ENCODE measurements around the gene SKAP1. TPM values are rescaled to one million over a fixed set of nuclear protein-coding genes. Genes with fewer than 3 reads are reported as not detected.

SKAP1 gene
- total and polyA plus RNA-seq, 2 of the 13 experiments (the other 11 are each of a cell fraction or from before 2014, with no cell fraction given) = 0.21 TPM; not detected in 1

DNA sequence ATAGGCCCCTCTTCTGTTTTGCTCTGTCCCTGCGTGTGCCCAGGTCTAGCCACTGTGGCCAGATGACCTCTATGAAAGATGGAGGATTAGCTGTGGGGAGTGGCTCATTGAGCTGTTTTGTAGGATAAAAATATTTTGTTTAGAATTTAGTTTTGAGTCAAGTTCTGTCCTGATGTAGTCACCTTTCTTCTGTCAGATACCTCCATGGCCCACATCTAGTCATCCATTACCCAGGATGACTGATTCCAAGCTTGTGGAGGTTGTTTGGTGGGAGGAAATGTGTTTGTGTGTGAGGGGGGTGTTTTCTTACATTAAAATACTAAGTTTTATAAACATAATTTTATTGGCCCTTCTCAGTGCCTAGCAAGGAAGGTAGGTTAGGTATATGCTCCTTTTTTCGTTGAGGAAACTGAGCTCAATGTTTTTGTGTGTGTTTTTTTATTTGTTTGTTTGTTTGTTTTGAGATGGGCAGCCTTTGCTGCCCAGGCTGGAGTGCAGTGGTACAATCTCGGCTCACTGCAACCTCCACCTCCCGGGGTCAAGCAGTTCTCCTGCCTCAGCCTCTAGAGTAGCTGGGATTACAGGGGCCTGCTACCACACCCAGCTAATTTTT lies 306.1 kb downstream of the SKAP1 start (continued):
- TF ChIP-seq, protein P1, sequence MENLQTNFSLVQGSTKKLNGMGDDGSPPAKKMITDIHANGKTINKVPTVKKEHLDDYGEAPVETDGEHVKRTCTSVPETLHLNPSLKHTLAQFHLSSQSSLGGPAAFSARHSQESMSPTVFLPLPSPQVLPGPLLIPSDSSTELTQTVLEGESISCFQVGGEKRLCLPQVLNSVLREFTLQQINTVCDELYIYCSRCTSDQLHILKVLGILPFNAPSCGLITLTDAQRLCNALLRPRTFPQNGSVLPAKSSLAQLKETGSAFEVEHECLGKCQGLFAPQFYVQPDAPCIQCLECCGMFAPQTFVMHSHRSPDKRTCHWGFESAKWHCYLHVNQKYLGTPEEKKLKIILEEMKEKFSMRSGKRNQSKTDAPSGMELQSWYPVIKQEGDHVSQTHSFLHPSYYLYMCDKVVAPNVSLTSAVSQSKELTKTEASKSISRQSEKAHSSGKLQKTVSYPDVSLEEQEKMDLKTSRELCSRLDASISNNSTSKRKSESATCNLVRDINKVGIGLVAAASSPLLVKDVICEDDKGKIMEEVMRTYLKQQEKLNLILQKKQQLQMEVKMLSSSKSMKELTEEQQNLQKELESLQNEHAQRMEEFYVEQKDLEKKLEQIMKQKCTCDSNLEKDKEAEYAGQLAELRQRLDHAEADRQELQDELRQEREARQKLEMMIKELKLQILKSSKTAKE (CRISPR knock-in tag; IDR thresholded peaks at IDR 0.05; ENCODE audit: borderline replicate concordance) = no peak
- no peak for TF ChIP-seq KMT2A (CRISPR knock-in tag; IDR thresholded peaks at IDR 0.05)

DNA sequence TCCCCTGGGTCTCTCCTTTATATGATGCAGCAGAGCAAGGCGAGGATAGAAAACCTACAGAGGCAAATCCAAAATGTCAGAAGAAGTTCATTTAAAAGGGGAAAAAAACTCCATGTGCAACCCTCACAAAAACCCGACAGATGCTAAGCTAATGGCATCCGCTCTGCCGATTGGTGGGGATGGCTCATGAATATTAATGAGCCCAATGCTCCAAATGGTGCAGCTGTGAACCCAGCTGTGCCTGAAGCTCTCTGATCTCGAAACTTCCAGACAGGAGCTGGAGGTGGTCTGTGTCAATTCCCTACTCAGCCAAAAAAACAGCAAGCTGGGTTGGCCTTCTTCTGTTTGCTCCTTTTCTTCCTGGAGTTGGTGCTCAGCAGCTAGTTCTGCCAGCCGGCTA lies 306.9 kb downstream of the SKAP1 start:
- FAIRE-seq (no peak), DNase-seq (ENCODE audit: low spot score) (no peak), ATAC-seq (no peak)
- Histone ChIP-seq H3K4me3 (replicated peaks in 1 of 3; ENCODE audit: insufficient read depth in 1 of 3, low read depth in 2 of 3, low read length in 3 of 3) (no peak overlapping the region), H2AFZ (ENCODE audit: low read length) (no peak overlapping the region), H3K79me2 (ENCODE audit: insufficient read depth, low read length) (no peaks in the 10 kb centered on the region), H3K27ac (ENCODE audit: extremely low read length, insufficient read depth, low read length) (no peak overlapping the region), H3K4me1 (ENCODE audit: insufficient read depth, low read length) (no peaks in the 10 kb centered on the region), H3K9ac (ENCODE audit: insufficient read depth, low read depth, low read length) (no peak overlapping the region), H3K27me3 (ENCODE audit: control insufficient read depth in 1 of 2, insufficient read depth in 2 of 2, low read length in 2 of 2) (no peaks in the 10 kb centered on the region), H3K9me3 (ENCODE audit: low read length) (no peaks in the 10 kb centered on the region), H3K36me3 (replicated peaks in 1 of 2; ENCODE audit: control insufficient read depth in 1 of 2, insufficient read depth in 2 of 2, low read length in 2 of 2) (peaks cover 11 to 37% of the 10 kb centered on the region in 2 experiments; a peak in 4 of 5 replicates), H4K20me1 (ENCODE audit: insufficient read depth, low read length) (no peaks in the 10 kb centered on the region), H3K4me2 (ENCODE audit: low read depth, low read length) (no peak overlapping the region)
- POLR2A ChIA-PET = interaction anchor here (1.4 kb wide), 1 partner anchor 15 kb away, joined by 3 read pairs; the partner anchor contains the start of gene SNX11
- no TSS peak for BruUV-seq (replicated peaks)
- CTCF ChIA-PET (ENCODE audit: low intra/inter-chr PET ratio, low total read pairs) = no interaction called here
- in situ Hi-C loops (cut with HindIII; ENCODE audit: extremely low pct_ligation_motif_present, low pct_unique_long_range_greater_than_20kb) (no loop called here), intact Hi-C loops (cut with micrococcal nuclease; ENCODE audit: unreplicated experiment) (no loop called here)
- WGBS (ENCODE audit: low lambda C conversion rate) = 96% methylated on average over 6 of the region's 6 CpGs
- TF ChIP-seq ZNF883 (CRISPR knock-in tag; IDR thresholded peaks at IDR 0.05; ENCODE audit: not compliant biosample characterization) = no peak
- TF ChIP-seq, protein P2, sequence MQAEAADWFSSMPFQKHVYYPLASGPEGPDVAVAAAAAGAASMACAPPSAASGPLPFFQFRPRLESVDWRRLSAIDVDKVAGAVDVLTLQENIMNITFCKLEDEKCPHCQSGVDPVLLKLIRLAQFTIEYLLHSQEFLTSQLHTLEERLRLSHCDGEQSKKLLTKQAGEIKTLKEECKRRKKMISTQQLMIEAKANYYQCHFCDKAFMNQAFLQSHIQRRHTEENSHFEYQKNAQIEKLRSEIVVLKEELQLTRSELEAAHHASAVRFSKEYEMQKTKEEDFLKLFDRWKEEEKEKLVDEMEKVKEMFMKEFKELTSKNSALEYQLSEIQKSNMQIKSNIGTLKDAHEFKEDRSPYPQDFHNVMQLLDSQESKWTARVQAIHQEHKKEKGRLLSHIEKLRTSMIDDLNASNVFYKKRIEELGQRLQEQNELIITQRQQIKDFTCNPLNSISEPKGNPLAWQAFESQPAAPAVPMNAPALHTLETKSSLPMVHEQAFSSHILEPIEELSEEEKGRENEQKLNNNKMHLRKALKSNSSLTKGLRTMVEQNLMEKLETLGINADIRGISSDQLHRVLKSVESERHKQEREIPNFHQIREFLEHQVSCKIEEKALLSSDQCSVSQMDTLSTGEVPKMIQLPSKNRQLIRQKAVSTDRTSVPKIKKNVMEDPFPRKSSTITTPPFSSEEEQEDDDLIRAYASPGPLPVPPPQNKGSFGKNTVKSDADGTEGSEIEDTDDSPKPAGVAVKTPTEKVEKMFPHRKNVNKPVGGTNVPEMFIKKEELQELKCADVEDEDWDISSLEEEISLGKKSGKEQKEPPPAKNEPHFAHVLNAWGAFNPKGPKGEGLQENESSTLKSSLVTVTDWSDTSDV (CRISPR knock-in tag; IDR thresholded peaks at IDR 0.05) = no peak
- no peak for TF ChIP-seq PRMT3 (CRISPR knock-in tag; IDR thresholded peaks at IDR 0.05; ENCODE audit: borderline replicate concordance, low read depth)
- no peak for TF ChIP-seq ZNF34 (CRISPR knock-in tag; IDR thresholded peaks at IDR 0.05; ENCODE audit: borderline replicate concordance)
- TF ChIP-seq ZNF570 (CRISPR knock-in tag; IDR thresholded peaks at IDR 0.05; ENCODE audit: borderline replicate concordance) = no peak
- TF ChIP-seq, protein P3, sequence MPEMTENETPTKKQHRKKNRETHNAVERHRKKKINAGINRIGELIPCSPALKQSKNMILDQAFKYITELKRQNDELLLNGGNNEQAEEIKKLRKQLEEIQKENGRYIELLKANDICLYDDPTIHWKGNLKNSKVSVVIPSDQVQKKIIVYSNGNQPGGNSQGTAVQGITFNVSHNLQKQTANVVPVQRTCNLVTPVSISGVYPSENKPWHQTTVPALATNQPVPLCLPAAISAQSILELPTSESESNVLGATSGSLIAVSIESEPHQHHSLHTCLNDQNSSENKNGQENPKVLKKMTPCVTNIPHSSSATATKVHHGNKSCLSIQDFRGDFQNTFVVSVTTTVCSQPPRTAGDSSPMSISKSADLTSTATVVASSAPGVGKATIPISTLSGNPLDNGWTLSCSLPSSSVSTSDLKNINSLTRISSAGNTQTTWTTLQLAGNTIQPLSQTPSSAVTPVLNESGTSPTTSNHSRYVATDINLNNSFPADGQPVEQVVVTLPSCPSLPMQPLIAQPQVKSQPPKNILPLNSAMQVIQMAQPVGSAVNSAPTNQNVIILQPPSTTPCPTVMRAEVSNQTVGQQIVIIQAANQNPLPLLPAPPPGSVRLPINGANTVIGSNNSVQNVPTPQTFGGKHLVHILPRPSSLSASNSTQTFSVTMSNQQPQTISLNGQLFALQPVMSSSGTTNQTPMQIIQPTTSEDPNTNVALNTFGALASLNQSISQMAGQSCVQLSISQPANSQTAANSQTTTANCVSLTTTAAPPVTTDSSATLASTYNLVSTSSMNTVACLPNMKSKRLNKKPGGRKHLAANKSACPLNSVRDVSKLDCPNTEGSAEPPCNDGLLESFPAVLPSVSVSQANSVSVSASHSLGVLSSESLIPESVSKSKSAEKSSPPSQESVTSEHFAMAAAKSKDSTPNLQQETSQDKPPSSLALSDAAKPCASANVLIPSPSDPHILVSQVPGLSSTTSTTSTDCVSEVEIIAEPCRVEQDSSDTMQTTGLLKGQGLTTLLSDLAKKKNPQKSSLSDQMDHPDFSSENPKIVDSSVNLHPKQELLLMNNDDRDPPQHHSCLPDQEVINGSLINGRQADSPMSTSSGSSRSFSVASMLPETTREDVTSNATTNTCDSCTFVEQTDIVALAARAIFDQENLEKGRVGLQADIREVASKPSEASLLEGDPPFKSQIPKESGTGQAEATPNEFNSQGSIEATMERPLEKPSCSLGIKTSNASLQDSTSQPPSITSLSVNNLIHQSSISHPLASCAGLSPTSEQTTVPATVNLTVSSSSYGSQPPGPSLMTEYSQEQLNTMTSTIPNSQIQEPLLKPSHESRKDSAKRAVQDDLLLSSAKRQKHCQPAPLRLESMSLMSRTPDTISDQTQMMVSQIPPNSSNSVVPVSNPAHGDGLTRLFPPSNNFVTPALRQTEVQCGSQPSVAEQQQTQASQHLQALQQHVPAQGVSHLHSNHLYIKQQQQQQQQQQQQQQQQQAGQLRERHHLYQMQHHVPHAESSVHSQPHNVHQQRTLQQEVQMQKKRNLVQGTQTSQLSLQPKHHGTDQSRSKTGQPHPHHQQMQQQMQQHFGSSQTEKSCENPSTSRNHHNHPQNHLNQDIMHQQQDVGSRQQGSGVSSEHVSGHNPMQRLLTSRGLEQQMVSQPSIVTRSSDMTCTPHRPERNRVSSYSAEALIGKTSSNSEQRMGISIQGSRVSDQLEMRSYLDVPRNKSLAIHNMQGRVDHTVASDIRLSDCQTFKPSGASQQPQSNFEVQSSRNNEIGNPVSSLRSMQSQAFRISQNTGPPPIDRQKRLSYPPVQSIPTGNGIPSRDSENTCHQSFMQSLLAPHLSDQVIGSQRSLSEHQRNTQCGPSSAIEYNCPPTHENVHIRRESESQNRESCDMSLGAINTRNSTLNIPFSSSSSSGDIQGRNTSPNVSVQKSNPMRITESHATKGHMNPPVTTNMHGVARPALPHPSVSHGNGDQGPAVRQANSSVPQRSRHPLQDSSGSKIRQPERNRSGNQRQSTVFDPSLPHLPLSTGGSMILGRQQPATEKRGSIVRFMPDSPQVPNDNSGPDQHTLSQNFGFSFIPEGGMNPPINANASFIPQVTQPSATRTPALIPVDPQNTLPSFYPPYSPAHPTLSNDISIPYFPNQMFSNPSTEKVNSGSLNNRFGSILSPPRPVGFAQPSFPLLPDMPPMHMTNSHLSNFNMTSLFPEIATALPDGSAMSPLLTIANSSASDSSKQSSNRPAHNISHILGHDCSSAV (CRISPR knock-in tag; IDR thresholded peaks at IDR 0.05; ENCODE audit: borderline replicate concordance) = no peak

Data from HepG2 (cell line).